ENCODE measurements around the gene KCNQ2. TPM values are rescaled to one million over a fixed set of nuclear protein-coding genes. Genes with fewer than 3 reads are reported as not detected.

The KCNQ2 gene
- total RNA-seq, 2 experiments from 2014 or later, result not detected

DNA sequence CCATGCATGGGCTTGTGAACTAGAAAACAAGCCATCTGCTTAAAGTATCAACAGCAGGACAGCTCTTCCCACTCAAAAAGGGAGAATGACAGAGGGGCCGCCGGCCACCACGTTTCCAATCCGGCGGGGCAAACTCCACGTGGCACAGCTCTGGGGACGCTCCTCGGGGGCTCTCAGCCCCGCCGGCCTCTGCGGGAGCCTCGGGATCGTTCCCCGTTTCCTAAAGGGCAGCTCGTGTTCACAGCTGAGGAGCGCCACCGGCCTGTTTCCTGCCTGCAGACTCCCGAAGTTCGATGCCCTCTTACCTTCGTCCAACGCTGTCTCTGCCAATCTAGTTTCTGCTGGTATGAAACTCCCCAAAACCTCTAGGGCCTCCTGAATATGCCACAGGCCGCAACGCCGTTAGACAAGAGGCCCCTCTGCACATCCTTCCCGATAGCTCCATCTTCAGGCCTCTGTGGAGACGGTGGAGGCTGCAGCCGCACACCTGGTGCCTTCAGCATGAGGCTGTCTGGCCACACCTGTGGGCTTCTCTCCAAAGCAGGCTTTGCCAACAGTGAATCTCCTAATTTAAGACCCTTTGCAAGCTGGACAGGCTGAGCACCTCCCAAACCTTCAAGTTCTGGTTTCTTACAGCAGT is 46.5 kb downstream of the KCNQ2 start:
- Mint-ChIP-seq H3K27me3 (no peaks in the 10 kb centered on the region), H3K9me3 (no peaks in the 10 kb centered on the region), H3K4me1 (ENCODE audit: low read depth) (no peaks in the 10 kb centered on the region), H3K36me3 (ENCODE audit: low read depth) (no peaks in the 10 kb centered on the region), H3K4me3 (no peak overlapping the region), H3K27ac (no peak overlapping the region)
- ChIA-PET CTCF (interaction anchor here (1.0 kb wide), 1 partner anchor 8 kb away, joined by 3 read pairs; no protein-coding TSS in a partner anchor), POLR2A (no interaction called here)
- DNase-seq (no peak), ATAC-seq (no peak)
- intact Hi-C loops (cut with micrococcal nuclease), result no loop called here
- TF ChIP-seq CTCF (IDR thresholded peaks at IDR 0.05), result no peak

- Mint-ChIP-seq H3K4me3 (no peak overlapping the region), H3K27me3 (no peaks in the 10 kb centered on the region), H3K36me3 (ENCODE audit: low read depth) (no peaks in the 10 kb centered on the region), H3K9me3 (no peaks in the 10 kb centered on the region), H3K27ac (no peak overlapping the region), H3K4me1 (ENCODE audit: low read depth) (no peaks in the 10 kb centered on the region)
- ChIA-PET POLR2A (interaction anchor here (1.0 kb wide), 1 partner anchor 9 kb away, joined by 3 read pairs; no protein-coding TSS in a partner anchor), CTCF (no interaction called here)
- no peak for TF ChIP-seq CTCF (IDR thresholded peaks at IDR 0.05)
- DNase-seq (no peak), ATAC-seq (no peak)
- intact Hi-C loops (cut with micrococcal nuclease), result no loop called here
These were observed 47.8 kb downstream of the KCNQ2 start for GRCh38 chr20:63424613-63425012.

GRCh38 chr20:63423751-63424150 is 48.7 kb downstream of the KCNQ2 start:
- no peak for DNase-seq
- H3K4me3 Mint-ChIP-seq, result no peak overlapping the region
- H3K27ac Mint-ChIP-seq, result no peak overlapping the region
- H3K4me1 Mint-ChIP-seq (ENCODE audit: low read depth), result no peaks in the 10 kb centered on the region
- POLR2A ChIA-PET, result no interaction called here
- H3K36me3 Mint-ChIP-seq (ENCODE audit: low read depth), result no peaks in the 10 kb centered on the region
- H3K27me3 Mint-ChIP-seq, result no peaks in the 10 kb centered on the region
- intact Hi-C loops (cut with micrococcal nuclease), result no loop called here
- ATAC-seq, result no peak
- CTCF ChIA-PET, result no interaction called here
- TF ChIP-seq CTCF (IDR thresholded peaks at IDR 0.05), result no peak
- no peaks in the 10 kb centered on the region for H3K9me3 Mint-ChIP-seq

DNA sequence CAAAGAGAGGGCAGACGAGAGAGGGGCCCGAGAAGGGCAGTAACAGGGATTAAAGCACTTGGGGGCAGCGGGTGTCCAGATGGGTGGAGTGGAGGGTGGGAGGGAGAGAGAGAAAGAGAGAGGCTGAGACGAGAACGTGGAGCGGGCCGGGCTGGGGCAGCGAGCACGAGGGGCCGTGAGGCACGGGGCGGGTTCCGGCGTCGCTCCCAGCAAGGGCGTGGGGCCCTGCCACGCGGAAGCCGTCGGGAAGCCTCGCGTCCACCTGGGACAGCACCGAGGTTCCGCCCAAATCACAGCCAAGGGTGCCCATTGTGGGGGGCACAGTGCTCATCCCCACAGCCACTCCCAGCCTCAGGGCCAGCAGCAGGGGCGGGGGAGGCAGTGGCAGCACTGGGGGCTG is 49.8 kb downstream of the KCNQ2 start:
- H3K4me1 Mint-ChIP-seq (ENCODE audit: low read depth), result no peaks in the 10 kb centered on the region
- ChIA-PET POLR2A (no interaction called here), CTCF (no interaction called here)
- H3K36me3 Mint-ChIP-seq (ENCODE audit: low read depth), result no peaks in the 10 kb centered on the region
- H3K4me3 Mint-ChIP-seq, result no peak overlapping the region
- no peaks in the 10 kb centered on the region for H3K9me3 Mint-ChIP-seq
- DNase-seq (no peak), ATAC-seq (no peak)
- no peak for TF ChIP-seq CTCF (IDR thresholded peaks at IDR 0.05)
- H3K27ac Mint-ChIP-seq, result no peak overlapping the region
- intact Hi-C loops (cut with micrococcal nuclease), result no loop called here
- no peaks in the 10 kb centered on the region for H3K27me3 Mint-ChIP-seq

DNA sequence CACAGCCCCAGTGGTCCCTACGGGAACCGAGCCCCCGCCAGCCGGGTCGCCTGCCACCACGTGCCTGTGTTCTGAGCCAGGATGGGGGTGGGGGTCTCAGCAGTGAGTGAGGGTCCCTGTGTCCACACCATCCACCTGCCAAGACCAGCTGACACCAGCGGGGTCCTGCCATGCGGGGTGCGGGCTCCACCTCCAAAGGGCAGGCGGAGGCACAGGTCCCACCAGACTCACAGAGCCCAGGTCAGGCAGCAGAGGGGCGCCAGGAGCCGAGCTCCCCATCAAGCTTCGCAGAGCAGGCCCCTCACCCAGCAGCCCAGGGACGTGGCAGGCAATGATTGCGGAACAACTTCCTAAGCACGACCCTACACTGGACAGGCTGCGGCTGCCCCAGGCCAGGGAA is 50.5 kb downstream of the KCNQ2 start:
- POLR2A ChIA-PET, result no interaction called here
- CTCF ChIA-PET, result no interaction called here
- ATAC-seq, result no peak

More for the DNA sequence above, 50.5 kb downstream of the KCNQ2 start:
- TF ChIP-seq CTCF (IDR thresholded peaks at IDR 0.05), result no peak
- no peak for DNase-seq
- Mint-ChIP-seq H3K4me3 (no peak overlapping the region), H3K27me3 (no peaks in the 10 kb centered on the region), H3K4me1 (ENCODE audit: low read depth) (no peaks in the 10 kb centered on the region), H3K36me3 (ENCODE audit: low read depth) (no peaks in the 10 kb centered on the region), H3K27ac (no peak overlapping the region), H3K9me3 (no peaks in the 10 kb centered on the region)
- intact Hi-C loops (cut with micrococcal nuclease), result no loop called here

Data from activated CD8-positive, alpha-beta T cell treated with anti-CD3 and anti-CD28 coated beads for 36 hours (primary cell).